Measurements from ENCODE around the gene INHBC. TPM values are rescaled to one million over a fixed set of nuclear protein-coding genes. Genes with fewer than 3 reads are reported as not detected.

Gene INHBC
- total RNA-seq, 1 experiment from 2014 or later: 0.28 TPM

- Histone ChIP-seq H3K27me3 (no peaks in the 10 kb centered on the region), H3K4me1 (peaks cover 28% of the 10 kb centered on the region), H3K27ac (no peak overlapping the region), H3K9me3 (replicated peaks) (no peaks in the 10 kb centered on the region), H3K36me3 (peaks cover 5% of the 10 kb centered on the region), H3K4me3 (no peak overlapping the region)
- peak in 1 of 2 experiments; percentile 45 for DNase-seq
Measured at GRCh38 chr12:57475271-57476161, 40.9 kb downstream of the INHBC start.

- H3K4me3 ChIP-seq: no peak overlapping the region
- peaks cover 29% of the 10 kb centered on the region for H3K4me1 ChIP-seq
- no peak for DNase-seq
- no peaks in the 10 kb centered on the region for H3K9me3 ChIP-seq (replicated peaks)
- no peaks in the 10 kb centered on the region for H3K27me3 ChIP-seq
- no peaks in the 10 kb centered on the region for H3K36me3 ChIP-seq
- no peak overlapping the region for H3K27ac ChIP-seq
Measured at GRCh38 chr12:57476162-57476992, 41.8 kb downstream of the INHBC start.

- Histone ChIP-seq H3K9me3 (replicated peaks) (no peaks in the 10 kb centered on the region), H3K27ac (no peak overlapping the region; the same call in 1 of the 2 replicates), H3K36me3 (no peaks in the 10 kb centered on the region), H3K4me1 (peaks cover 37% of the 10 kb centered on the region), H3K27me3 (no peaks in the 10 kb centered on the region), H3K4me3 (no peak overlapping the region)
- no peak for DNase-seq
Measured at GRCh38 chr12:57476993-57477709, 42.6 kb downstream of the INHBC start.

GRCh38 chr12:57477710-57478681 is 43.4 kb downstream of the INHBC start:
- Histone ChIP-seq H3K36me3 (no peaks in the 10 kb centered on the region), H3K9me3 (replicated peaks) (no peaks in the 10 kb centered on the region), H3K4me1 (peaks cover 44% of the 10 kb centered on the region), H3K4me3 (no peak overlapping the region), H3K27ac (no peak overlapping the region; the same call in 1 of the 2 replicates), H3K27me3 (no peaks in the 10 kb centered on the region)
- DNase-seq: peak; percentile 66 to 73

- Histone ChIP-seq H3K36me3 (no peaks in the 10 kb centered on the region), H3K27ac (no peak overlapping the region), H3K4me3 (no peak overlapping the region), H3K9me3 (replicated peaks) (no peaks in the 10 kb centered on the region), H3K4me1 (peaks cover 51% of the 10 kb centered on the region), H3K27me3 (no peaks in the 10 kb centered on the region)
- no peak for DNase-seq
Measured at GRCh38 chr12:57479043-57479375, 44.4 kb downstream of the INHBC start.

- H3K27ac ChIP-seq: no peak within 1 kb of the TSS
- peak; percentile 83 to 84 for DNase-seq
- H3K4me3 ChIP-seq: no peak within 1 kb of the TSS
- H3K27me3 ChIP-seq: no peaks in the 10 kb centered on the region
- H3K4me1 ChIP-seq: peaks cover 51% of the 10 kb centered on the region
- H3K36me3 ChIP-seq: no peaks in the 10 kb centered on the region
- H3K9me3 ChIP-seq (replicated peaks): no peaks in the 10 kb centered on the region
Measured at GRCh38 chr12:57479376-57480115, 45.0 kb downstream of the INHBC start, which contains the start of gene ARHGAP9. TSS of gene ARHGAP9 (minus strand) at chr12:57479866. CDS start at chr12:57479406, 460 bp downstream.

GRCh38 chr12:57481671-57482070 is 47.1 kb downstream of the INHBC start:
- no peak overlapping the region for H3K27ac ChIP-seq
- H3K27me3 ChIP-seq: no peaks in the 10 kb centered on the region
- DNase-seq: peak; percentile 87 to 92
- no peaks in the 10 kb centered on the region for H3K9me3 ChIP-seq (replicated peaks)
- H3K36me3 ChIP-seq: no peaks in the 10 kb centered on the region
- H3K4me3 ChIP-seq: no peak overlapping the region
- H3K4me1 ChIP-seq: peaks cover 51% of the 10 kb centered on the region

GRCh38 chr12:57483466-57483865 is 48.9 kb downstream of the INHBC start:
- no peak overlapping the region for H3K4me3 ChIP-seq
- H3K27me3 ChIP-seq: no peaks in the 10 kb centered on the region
- no peaks in the 10 kb centered on the region for H3K9me3 ChIP-seq (replicated peaks)
- peaks cover 42% of the 10 kb centered on the region for H3K4me1 ChIP-seq
- no peaks in the 10 kb centered on the region for H3K36me3 ChIP-seq
- DNase-seq: no peak
- no peak overlapping the region for H3K27ac ChIP-seq

GRCh38 chr12:57485695-57486094 is 51.1 kb downstream of the INHBC start:
- Histone ChIP-seq H3K9me3 (replicated peaks) (no peaks in the 10 kb centered on the region), H3K27ac (no peak overlapping the region), H3K27me3 (no peaks in the 10 kb centered on the region), H3K4me3 (no peak overlapping the region), H3K36me3 (peaks cover 17% of the 10 kb centered on the region), H3K4me1 (peaks cover 33% of the 10 kb centered on the region)
- no peak for DNase-seq

GRCh38 chr12:57487055-57487596 is 52.5 kb downstream of the INHBC start:
- no peak for DNase-seq
- Histone ChIP-seq H3K36me3 (peaks cover 31% of the 10 kb centered on the region), H3K4me3 (peak overlapping the region; percentile 87), H3K27ac (peak overlapping the region; percentile 68), H3K27me3 (no peaks in the 10 kb centered on the region), H3K9me3 (replicated peaks) (no peaks in the 10 kb centered on the region), H3K4me1 (peaks cover 24% of the 10 kb centered on the region)

- no peaks in the 10 kb centered on the region for H3K27me3 ChIP-seq
Measured at GRCh38 chr12:57487597-57488401, 53.2 kb downstream of the INHBC start, which contains the start of gene MARS1. TSS of gene MARS1 (plus strand) at chr12:57488068. CDS start at chr12:57488091, 23 bp downstream.

More at GRCh38 chr12:57487597-57488401, 53.2 kb downstream of the INHBC start, which contains the start of gene MARS1:
- Histone ChIP-seq H3K27ac (peak within 1 kb of the TSS; percentile 68), H3K36me3 (peaks cover 36% of the 10 kb centered on the region), H3K4me3 (peak within 1 kb of the TSS; percentile 87), H3K4me1 (peaks cover 19% of the 10 kb centered on the region), H3K9me3 (replicated peaks) (no peaks in the 10 kb centered on the region; the same call in 1 of the 2 replicates)
- DNase-seq: peak; percentile 100

Measured in SJCRH30 (cell line).